Psoas muscle (tissue), 8 donors: ENCODE measurements around the gene ABCA12. TPM values are rescaled to one million over a fixed set of nuclear protein-coding genes. Genes with fewer than 3 reads are reported as not detected.

Experiments
- ATAC-seq, 4 donors: fragments of 200-7000 bp; cut with Tn5 transposase; one replicate each; pipeline ENCODE4 v1.9.1; 2020; ENCODE audit warnings: moderate library complexity in 3 of 4, mild to moderate bottlenecking in 2 of 4
- DNase-seq, 2 donors: peaks; one replicate each; pipeline ENCODE4 v3.0.0-alpha.2; 2020
- H3K27ac ChIP-seq: fragments of 200-600 bp; one replicate; pipeline ENCODE4 v1.8.0; 2022
- H3K27me3 ChIP-seq, 3 donors: fragments of 200-600 bp in 1 of 3; one replicate each; pipeline versions ENCODE4 v1.6.1 to v1.8.0; 2013 to 2022; ENCODE audit warnings: low read length in 2 of 3, mild to moderate bottlenecking in 2 of 3, moderate library complexity in 1 of 3; ENCODE audit not compliant: insufficient read depth in 3 of 3
- H3K36me3 ChIP-seq, 2 donors: fragments of 200-600 bp in 1 of 2; one replicate each; pipeline versions ENCODE4 v1.6.1 to v1.8.0; 2013 to 2022; ENCODE audit warnings: low read depth in 1 of 2, mild to moderate bottlenecking in 1 of 2, moderate library complexity in 1 of 2; ENCODE audit not compliant: insufficient read depth in 1 of 2
- H3K4me1 ChIP-seq: fragments of 200-600 bp; one replicate; pipeline ENCODE4 v1.8.0; 2022
- H3K4me3 ChIP-seq: fragments of 200-600 bp; one replicate; pipeline ENCODE4 v1.8.0; 2022; ENCODE audit warnings: mild to moderate bottlenecking
- H3K9me3 ChIP-seq: fragments of 200-600 bp; one replicate; pipeline ENCODE4 v1.8.0; 2022
- CTCF ChIP-seq: fragments of 200-600 bp; IDR thresholded peaks from one replicate; pipeline ENCODE4 v1.8.0; 2022; ENCODE audit warnings: antibody characterized with exemption
- WGBS, 3 donors: extraction: QIAGEN DNeasy Blood & Tissue Kit; methylation state at CpG; one replicate each; pipeline versions ENCODE4 v1.1.6 to v1.1.7; 2013; 5-methylcytosine and 5-hydroxymethylcytosine counted together
- intact Hi-C, 2 donors: fragments of 100-400 bp; cut with DNase I; formaldehyde crosslinking; loops; one replicate each; pipeline versions ENCODE4 v1.11.0 to v1.14.2; 2022
- polyA plus RNA-seq, 3 donors: library from polyadenylated mRNA; stranded (reverse); fragments of 200-250 nt; gene quantifications; one replicate each; pipeline ENCODE4 v1.2.3, GENCODE V29; 2013
- total RNA-seq, 4 donors: library from RNA; stranded (reverse); fragmentation: NEBNext Ultra II Directional in 2 of 4; extraction: Animal tissue kit (Norgen Biotek cat#: 25700) in 2 of 4; gene quantifications; one replicate each; pipeline versions ENCODE4 v1.2.1 to v1.2.4, GENCODE V29; 2021 to 2023
- donor health status: healthy with polysubstance abuse.
- donor health status: DM: no; HTN: no; CAD: no; lungs with moderate emphysema.
- donor health status: Bipolar disorder and iron deficiency.
- donor health status: healthy.
- donor health status: DM: yes; HTN: yes; CAD: no.
- donor health status: DM: no; HTN: no; CAD: no.
- donor health status: DM: no; HTN: no; CAD: no.
- donor health status: DM: yes; HTN: yes; CAD: no.

ABCA12 gene
- total and polyA plus RNA-seq, 7 donors = not detected

GRCh38 chr2:215049341-215049740, 89.1 kb downstream of the ABCA12 start:
- DNase-seq (no peak), ATAC-seq (no peak)
- no peaks in the 10 kb centered on the region for H3K9me3 ChIP-seq
- no peaks in the 10 kb centered on the region for H3K4me1 ChIP-seq
- H3K36me3 ChIP-seq = no peaks in the 10 kb centered on the region
- intact Hi-C loops = no loop called here
- 79 to 87% (median 83%) methylated on average over 2 of the region's 2 CpGs for WGBS, 3 donors
- H3K4me3 ChIP-seq = no peak overlapping the region
- TF ChIP-seq CTCF = no peak
- no peaks in the 10 kb centered on the region for H3K27me3 ChIP-seq
- H3K27ac ChIP-seq = no peak overlapping the region

GRCh38 chr2:215038421-215038820, 100.0 kb downstream of the ABCA12 start:
- no peak for ATAC-seq
- DNase-seq = no peak
- no peak overlapping the region for H3K4me3 ChIP-seq
- no peaks in the 10 kb centered on the region for H3K27me3 ChIP-seq
- H3K4me1 ChIP-seq = no peaks in the 10 kb centered on the region
- intact Hi-C loops = no loop called here
- TF ChIP-seq CTCF = no peak
- H3K27ac ChIP-seq = no peak overlapping the region
- H3K9me3 ChIP-seq = no peaks in the 10 kb centered on the region
- WGBS, 3 donors = 48 to 55% (median 50%) methylated on average over 3 of the region's 3 CpGs
- no peaks in the 10 kb centered on the region for H3K36me3 ChIP-seq

- H3K4me3 ChIP-seq = no peak overlapping the region
- no peaks in the 10 kb centered on the region for H3K36me3 ChIP-seq
- no peak for TF ChIP-seq CTCF
- H3K27ac ChIP-seq = no peak overlapping the region
- ATAC-seq (no peak), DNase-seq (no peak)
- no peaks in the 10 kb centered on the region for H3K9me3 ChIP-seq
- H3K27me3 ChIP-seq = no peaks in the 10 kb centered on the region
- intact Hi-C loops = no loop called here
- no peaks in the 10 kb centered on the region for H3K4me1 ChIP-seq
- 13 to 59% (median 56%) methylated on average over 1 of the region's 1 CpG for WGBS, 3 donors
These were observed 102.1 kb downstream of the ABCA12 start for GRCh38 chr2:215036314-215036713.

- H3K4me3 ChIP-seq = no peak overlapping the region
- H3K9me3 ChIP-seq = no peaks in the 10 kb centered on the region
- no peak for DNase-seq
- H3K27ac ChIP-seq = no peak overlapping the region
- H3K36me3 ChIP-seq = no peaks in the 10 kb centered on the region
- no peaks in the 10 kb centered on the region for H3K27me3 ChIP-seq
- no peak for TF ChIP-seq CTCF
- H3K4me1 ChIP-seq = no peaks in the 10 kb centered on the region
- 71 to 79% (median 76%) methylated on average over 3 of the region's 3 CpGs for WGBS, 3 donors
- intact Hi-C loops = no loop called here
- ATAC-seq = no peak
These were observed 104.3 kb downstream of the ABCA12 start for GRCh38 chr2:215034154-215034553.

- H3K4me3 ChIP-seq = no peak overlapping the region
- WGBS, 3 donors = 68 to 78% (median 72%) methylated on average over 2 of the region's 2 CpGs
- H3K36me3 ChIP-seq = no peaks in the 10 kb centered on the region
- H3K9me3 ChIP-seq = no peaks in the 10 kb centered on the region
- no peak for ATAC-seq
- H3K27me3 ChIP-seq = no peaks in the 10 kb centered on the region
- TF ChIP-seq CTCF = no peak
- intact Hi-C loops = no loop called here
- H3K4me1 ChIP-seq = no peaks in the 10 kb centered on the region
- DNase-seq = no peak
- H3K27ac ChIP-seq = no peak overlapping the region
These were observed 106.3 kb downstream of the ABCA12 start for GRCh38 chr2:215032153-215032552.
